Stimulated activated CD8-positive, alpha-beta memory T cell treated with anti-CD3 and anti-CD28 coated beads, Interleukin-4, amount 100 ng/mL, for 1 hour (primary cell): ENCODE data around the gene BAG1.
A peak's percentile ranks its signal among the peaks of the same experiment; 100 is the strongest.

Experiments
- DNase-seq, 2 donors: peaks; one replicate each; pipeline ENCODE4 v3.0.0-alpha.2; 2020; ENCODE audit warnings: low read depth in 2 of 2, low spot score in 1 of 2

Gene BAG1

DNA sequence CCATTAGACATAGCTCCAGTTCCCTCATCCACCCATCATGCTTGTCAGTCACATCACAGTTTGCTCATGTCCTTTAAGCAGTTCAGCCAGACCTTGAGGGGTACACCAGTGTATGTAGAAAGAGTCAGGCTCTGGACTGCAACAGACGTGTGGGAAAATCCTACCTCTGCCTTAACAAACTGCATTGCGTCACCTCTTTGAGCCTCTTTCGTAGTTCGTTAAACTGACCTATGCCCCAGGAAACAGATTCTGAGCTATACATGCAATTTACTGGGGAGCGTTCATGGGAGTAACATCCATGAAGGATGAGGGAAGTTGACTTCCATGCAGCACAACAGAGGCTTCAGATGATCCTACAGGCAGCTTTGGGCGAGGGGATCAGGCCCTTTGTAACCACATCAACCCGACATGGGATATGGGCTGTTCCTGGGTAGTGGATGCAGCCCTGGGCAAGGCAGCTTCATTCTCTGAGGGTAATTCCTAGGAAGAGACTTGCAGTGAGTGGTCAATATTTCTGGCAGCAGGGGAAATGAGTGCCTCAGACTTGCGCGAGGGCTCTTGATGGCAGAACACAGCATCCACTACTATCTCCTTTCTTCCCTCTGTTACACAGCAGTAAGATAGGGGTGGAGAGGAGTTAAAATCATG, 20.2 kb downstream of the BAG1 start:
- no peak for DNase-seq

GRCh38 chr9:33242609-33243134, 21.8 kb downstream of the BAG1 start:
- no peak for DNase-seq

DNA sequence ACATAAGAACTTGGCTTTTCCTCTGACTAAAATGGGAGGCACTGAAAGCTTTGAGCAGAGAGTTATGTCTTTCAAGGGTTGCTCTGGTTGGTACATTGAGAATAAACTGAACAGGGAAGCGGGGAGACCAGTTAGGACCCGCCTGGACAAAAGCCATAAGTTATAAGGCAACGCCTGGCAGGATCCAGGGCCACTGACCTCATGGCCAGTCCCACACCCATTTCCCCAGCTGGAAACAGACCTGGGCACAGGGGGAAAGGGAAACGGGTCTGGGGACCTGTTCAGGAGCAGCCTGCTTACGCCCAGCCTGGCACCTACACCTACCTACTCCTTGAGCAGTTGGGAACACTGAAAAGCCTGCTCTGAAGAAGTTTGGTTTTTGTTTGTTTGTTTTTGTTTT, 23.2 kb downstream of the BAG1 start:
- DNase-seq, result no peak

- no peak for DNase-seq
These were observed 24.6 kb downstream of the BAG1 start, which contains the start of gene SPINK4 for GRCh38 chr9:33239921-33240320. Gene SPINK4 (plus strand): TSS chr9:33240167. CDS start chr9:33240209, 42 bp downstream.

GRCh38 chr9:33236571-33236970, 27.9 kb downstream of the BAG1 start:
- no peak for DNase-seq

DNA sequence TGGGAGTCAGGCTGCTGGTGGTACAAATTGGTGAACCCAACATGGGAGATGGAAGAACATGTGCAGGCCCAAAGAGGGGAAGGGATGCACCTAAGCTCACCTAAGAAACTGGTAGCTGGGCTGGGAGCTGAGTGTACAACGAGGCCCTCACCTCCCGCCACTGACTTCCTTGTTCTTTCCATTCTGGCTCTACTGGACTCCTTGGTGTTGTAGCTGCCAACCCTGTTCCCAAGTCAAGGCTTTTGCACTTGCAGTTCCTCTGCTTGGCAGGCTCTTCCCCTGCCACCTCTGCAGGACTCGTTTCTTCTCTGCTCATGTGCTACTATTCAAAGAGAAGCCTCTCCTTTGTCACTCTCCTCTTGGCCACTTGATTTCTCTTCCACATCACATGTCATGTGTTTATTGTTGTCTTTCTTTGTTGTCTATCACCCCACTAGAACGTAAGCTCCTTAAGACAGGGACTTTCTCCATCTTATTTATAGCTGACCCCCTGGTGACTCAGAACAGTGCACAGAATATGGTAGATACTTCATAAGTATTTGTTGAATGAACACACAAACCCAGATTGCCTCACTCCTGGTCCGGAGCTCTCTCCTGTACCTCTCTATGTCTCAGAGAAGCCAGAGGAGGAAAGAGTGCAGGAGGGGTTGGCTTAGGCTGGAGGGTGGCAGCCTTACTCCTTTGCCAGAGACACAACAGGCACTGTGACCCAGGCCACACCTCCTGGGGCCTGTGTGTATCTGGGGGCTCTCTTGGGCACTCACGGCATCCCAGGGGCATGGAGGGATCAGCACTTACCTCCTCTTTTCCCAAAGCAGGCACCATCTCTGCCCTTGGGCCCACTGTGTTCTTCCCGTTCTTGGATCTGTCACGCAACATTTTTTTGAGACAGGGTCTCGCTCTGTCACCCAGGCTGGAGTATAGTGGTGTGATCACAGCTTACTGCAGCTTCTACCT, 29.7 kb downstream of the BAG1 start:
- DNase-seq, result no peak

DNA sequence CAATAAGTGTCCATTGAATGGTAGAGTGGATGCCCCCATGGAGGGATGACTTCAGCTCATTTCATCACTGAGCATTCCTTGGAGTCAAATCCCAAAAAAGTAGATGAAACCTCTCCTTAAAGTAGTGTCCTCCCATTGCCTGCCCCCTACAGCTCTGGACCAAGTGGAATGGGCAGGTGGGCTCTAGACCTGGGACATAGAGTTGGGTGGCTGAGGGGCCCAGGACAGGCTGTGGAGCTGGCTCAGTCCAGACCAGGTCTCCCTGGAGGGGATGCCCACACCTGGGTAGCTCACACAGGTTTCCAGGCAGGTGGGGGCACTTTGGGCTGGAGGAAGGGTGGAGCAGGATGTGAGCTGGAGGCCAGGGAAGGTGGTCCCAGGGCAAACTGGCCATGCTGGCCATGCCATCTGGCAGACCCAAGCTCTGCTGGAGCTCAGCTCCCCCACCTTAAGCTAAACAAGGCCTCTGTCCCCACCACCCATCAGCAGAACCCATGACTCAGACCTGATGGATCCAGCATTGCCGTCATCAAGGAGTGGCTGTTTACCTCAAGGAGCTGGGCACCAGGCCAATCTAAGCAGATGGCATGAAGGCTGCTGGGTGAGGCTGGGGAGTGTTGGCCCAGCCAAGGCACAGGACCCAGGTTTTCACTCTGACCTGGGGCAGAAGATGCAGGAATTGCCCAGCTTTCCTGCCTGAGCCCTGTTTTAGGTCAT, 30.7 kb downstream of the BAG1 start:
- no peak for DNase-seq

GRCh38 chr9:33232815-33233214, 31.7 kb downstream of the BAG1 start:
- no peak for DNase-seq

GRCh38 chr9:33231623-33231942, 32.9 kb downstream of the BAG1 start:
- DNase-seq, result no peak

GRCh38 chr9:33230756-33231622, 33.5 kb downstream of the BAG1 start:
- DNase-seq, result no peak

GRCh38 chr9:33229359-33230114, 35.0 kb downstream of the BAG1 start:
- DNase-seq, result no peak

- DNase-seq, result no peak
These were observed 35.9 kb downstream of the BAG1 start for GRCh38 chr9:33228606-33229005.

DNA sequence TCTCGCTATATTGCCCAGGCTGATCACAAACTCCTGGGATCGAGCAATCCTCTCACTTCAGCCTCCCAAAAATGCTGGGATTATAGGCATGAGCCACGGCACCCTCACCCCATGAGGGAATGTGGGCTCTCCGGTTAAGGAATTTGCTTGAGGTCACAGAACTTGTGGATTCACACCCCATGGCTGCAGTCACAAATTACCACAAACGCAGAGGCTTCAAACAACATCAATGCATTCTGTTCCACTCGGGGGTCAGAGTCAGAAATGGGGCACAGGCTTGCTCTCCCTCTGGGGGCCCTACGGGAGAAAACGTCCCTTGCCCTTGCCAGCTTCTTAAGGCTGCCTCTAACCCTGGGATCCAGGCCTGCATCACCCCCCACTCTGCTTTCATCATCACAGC, 36.8 kb downstream of the BAG1 start:
- DNase-seq, result no peak

DNA sequence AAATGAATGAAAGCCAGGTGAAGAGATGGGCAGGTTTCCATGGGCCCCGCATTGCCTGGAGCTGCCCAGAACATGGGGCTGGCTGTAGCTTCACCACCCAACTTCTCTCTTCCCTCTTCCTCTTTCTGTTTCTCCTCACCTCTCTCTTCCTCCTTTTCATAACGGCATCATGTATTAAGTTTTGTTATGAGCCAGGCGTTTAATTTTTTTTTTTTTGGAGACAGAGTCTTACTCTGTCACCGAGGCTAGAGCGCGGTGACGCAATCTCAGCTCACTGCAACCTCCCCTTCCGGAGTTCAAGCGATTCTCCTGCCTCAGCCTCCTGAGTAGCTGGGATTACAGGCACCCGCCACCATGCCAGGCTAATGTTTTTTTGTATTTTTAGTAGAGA, 37.5 kb downstream of the BAG1 start:
- DNase-seq, result no peak

DNA sequence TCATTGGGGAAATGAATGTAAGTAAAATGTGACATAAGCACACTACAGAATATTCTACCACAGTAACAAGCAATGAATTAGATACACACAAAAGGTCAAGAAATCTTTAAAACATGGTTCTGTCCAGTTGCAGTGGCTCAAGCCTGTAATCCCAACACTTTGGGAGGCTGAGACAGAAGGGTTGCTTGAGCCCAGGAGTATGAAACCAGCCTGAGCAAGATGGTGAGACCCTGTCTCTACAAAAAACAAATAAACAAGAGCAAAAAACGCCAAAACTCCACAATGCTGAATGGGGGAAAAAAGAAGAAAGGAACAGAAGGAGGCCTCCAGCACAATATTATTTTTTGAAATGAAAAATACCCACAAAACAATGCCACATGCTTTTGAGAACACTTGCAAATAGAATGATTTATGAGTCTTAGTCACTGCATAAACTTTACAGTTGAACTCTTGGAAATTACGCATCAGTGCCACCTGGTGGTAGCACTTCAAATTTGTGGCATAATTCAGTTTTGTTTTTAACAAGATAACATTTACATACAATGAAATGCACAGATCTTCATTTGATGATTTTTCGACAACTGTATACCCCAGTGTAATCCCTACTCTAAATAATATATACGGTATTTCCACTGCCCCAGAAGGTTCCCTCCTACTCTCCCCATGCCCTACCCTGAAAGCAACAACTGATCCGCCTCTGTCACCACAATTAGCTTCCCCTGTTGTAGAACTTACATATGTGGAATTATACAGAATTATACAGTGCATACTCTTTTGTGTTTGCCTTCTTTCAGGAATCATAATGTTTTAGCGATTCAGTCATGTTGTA, 39.0 kb downstream of the BAG1 start:
- peak; percentile 36 to 46 for DNase-seq

DNA sequence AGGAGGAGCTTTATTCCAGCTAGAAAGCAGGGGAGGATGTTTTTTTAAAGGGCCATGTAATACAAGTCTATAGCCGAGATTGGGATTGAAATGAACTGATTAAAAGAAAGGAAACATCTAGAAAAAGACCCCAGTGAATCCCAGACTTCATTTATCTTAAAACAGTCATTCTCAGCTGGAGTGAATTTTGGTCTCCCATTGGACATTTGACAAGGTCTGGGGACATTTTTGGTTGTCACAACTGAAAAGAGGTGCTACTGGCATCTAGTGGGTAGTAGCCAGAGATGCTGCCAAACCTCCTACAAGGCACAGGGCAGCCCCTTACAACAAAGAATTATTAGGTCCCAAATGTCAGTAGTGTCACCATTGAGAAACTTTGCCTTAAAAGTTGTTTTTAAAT, 40.8 kb downstream of the BAG1 start:
- DNase-seq, result no peak

- no peak for DNase-seq
These were observed 42.5 kb downstream of the BAG1 start for GRCh38 chr9:33222031-33222430.

DNA sequence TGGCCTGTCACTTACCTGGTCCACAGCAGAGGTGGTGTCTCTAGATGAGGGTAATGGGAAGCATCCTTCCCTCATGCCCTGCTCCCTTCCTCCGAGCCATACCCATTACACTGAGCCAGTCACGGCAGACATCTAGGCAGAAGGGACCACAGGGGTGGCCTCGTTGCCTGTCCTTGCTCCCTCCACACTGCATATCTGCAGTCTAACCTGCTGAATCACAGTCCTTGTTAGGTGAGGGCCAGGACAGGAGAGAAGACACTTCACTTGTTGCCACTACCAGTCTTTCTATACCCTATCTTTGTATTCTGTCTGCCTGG, 43.0 kb downstream of the BAG1 start:
- no peak for DNase-seq
